Measurements from ENCODE around the gene FAM221B. TPM values are rescaled to one million over a fixed set of nuclear protein-coding genes. Genes with fewer than 3 reads are reported as not detected.
A peak's percentile ranks its signal among the peaks of the same experiment; 100 is the strongest.

The FAM221B gene
- total and polyA plus RNA-seq, 2 of the 4 experiments (the other 2 are of a cell fraction): not detected

DNA sequence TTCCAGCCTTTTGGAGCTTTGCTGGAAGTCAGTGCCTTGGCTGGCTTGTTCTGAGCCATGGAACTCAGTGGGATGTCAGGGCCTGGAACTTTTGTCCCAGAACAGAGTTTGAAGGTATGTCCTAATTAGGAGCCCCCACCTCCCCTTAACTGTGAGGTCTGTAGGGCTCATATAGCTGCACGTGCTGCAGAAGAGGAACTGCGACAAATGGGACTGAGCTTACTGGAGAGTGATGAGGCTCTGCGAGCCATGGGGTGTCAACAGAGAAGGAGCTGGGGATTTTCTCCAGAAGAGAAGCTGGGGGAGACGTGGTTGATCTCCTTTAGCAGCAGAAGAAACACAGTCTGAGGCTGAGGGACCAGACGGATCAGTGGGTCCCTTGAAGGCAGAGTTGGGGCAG, 11.4 kb upstream of the FAM221B start:
- Histone ChIP-seq H2AFZ (replicated peaks; ENCODE audit: low read length, poor library complexity) (no peak overlapping the region), H3K9me1 (ENCODE audit: insufficient read depth, low read length) (peaks cover 10% of the 10 kb centered on the region), H2BK120ac (ENCODE audit: low read depth, low read length) (no peak overlapping the region), H3K23ac (ENCODE audit: low read depth, low read length) (no peak overlapping the region), H3K27me3 (ENCODE audit: control insufficient read depth, insufficient read depth, low read length) (no peaks in the 10 kb centered on the region), H3K4ac (ENCODE audit: low read depth, low read length) (no peak overlapping the region), H4K20me1 (ENCODE audit: insufficient read depth, low read length) (peaks cover 9% of the 10 kb centered on the region; the same call in 1 of the 2 replicates), H3K4me3 (ENCODE audit: insufficient read depth, low read depth, low read length) (no peak overlapping the region), H3K36me3 (ENCODE audit: control insufficient read depth, insufficient read depth, low read length) (peaks cover 2% of the 10 kb centered on the region; the same call in 1 of the 2 replicates), H3K56ac (ENCODE audit: extremely low read depth, insufficient read depth, low read length) (no peak overlapping the region), H3K79me1 (ENCODE audit: low read depth in 1 of 2, low read length in 2 of 2) (no peaks in the 10 kb centered on the region), H2BK5ac (ENCODE audit: low read depth, low read length, poor library complexity, severe bottlenecking) (no peak overlapping the region), H3K9ac (ENCODE audit: low read depth, low read length) (no peak overlapping the region), H4K5ac (ENCODE audit: low read depth, low read length) (no peak overlapping the region), H3K9me3 (ENCODE audit: control insufficient read depth, insufficient read depth, low read length) (no peaks in the 10 kb centered on the region), H3K18ac (ENCODE audit: low read depth, low read length) (no peak overlapping the region), H2AK9ac (replicated peaks; ENCODE audit: low read depth, low read length, poor library complexity) (peak overlapping the region; percentile 45), H3K27ac (ENCODE audit: insufficient read depth, low read length) (no peak overlapping the region), H3K4me2 (ENCODE audit: low read depth, low read length) (no peak overlapping the region), H4K8ac (ENCODE audit: low read depth in 2 of 2, low read length in 2 of 2) (no peak overlapping the region), H3K14ac (replicated peaks; ENCODE audit: low read depth, low read length) (no peak overlapping the region), H4K91ac (ENCODE audit: insufficient read depth, low read depth, low read length) (no peak overlapping the region), H2BK20ac (ENCODE audit: low read depth, low read length) (no peak overlapping the region), H2BK15ac (ENCODE audit: low read depth, low read length) (no peak overlapping the region), H3K4me1 (ENCODE audit: control insufficient read depth, insufficient read depth, low read length) (peaks cover 8% of the 10 kb centered on the region), H2AK5ac (ENCODE audit: low read depth, low read length) (no peak overlapping the region)
- CTCF ChIA-PET: interaction anchor here (1.2 kb wide), 1 partner anchor 14 kb away, joined by 3 read pairs; no protein-coding TSS in a partner anchor
- POLR2A ChIA-PET (ENCODE audit: unreplicated experiment): no interaction called here
- intact Hi-C loops (cut with micrococcal nuclease): no loop called here
- ATAC-seq (ENCODE audit: low read depth) (no peak), DNase-seq (no peak)
- dilution Hi-C loops (cut with HindIII; ENCODE audit: low sequenced_read_pairs, unreplicated experiment): no loop called here
- in situ Hi-C loops (cut with MboI; ENCODE audit: low sequenced_read_pairs): no loop called here
- 83% methylated on average over 2 of the region's 5 CpGs; no CpG with 5 or more reads in 1 of the 2 experiments for WGBS, 2 experiments (ENCODE audit: extremely low coverage in 2 of 2, insufficient read length in 1 of 2)
- TF ChIP-seq, protein P1, sequence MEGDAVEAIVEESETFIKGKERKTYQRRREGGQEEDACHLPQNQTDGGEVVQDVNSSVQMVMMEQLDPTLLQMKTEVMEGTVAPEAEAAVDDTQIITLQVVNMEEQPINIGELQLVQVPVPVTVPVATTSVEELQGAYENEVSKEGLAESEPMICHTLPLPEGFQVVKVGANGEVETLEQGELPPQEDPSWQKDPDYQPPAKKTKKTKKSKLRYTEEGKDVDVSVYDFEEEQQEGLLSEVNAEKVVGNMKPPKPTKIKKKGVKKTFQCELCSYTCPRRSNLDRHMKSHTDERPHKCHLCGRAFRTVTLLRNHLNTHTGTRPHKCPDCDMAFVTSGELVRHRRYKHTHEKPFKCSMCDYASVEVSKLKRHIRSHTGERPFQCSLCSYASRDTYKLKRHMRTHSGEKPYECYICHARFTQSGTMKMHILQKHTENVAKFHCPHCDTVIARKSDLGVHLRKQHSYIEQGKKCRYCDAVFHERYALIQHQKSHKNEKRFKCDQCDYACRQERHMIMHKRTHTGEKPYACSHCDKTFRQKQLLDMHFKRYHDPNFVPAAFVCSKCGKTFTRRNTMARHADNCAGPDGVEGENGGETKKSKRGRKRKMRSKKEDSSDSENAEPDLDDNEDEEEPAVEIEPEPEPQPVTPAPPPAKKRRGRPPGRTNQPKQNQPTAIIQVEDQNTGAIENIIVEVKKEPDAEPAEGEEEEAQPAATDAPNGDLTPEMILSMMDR (conservative IDR thresholded peaks at IDR 0.05; ENCODE audit: low read depth, low read length): no peak
- no peak for TF ChIP-seq SMC3 (IDR thresholded peaks at IDR 0.05; ENCODE audit: low read depth, low read length)
- TF ChIP-seq POLR2A (IDR thresholded peaks at IDR 0.05; ENCODE audit: low read depth, low read length): no peak
- TF ChIP-seq MXI1 (IDR thresholded peaks at IDR 0.05; ENCODE audit: borderline replicate concordance, low read depth, low read length): no peak
- TF ChIP-seq CEBPB (IDR thresholded peaks at IDR 0.05; ENCODE audit: low read depth, low read length): no peak
- no peak for TF ChIP-seq NFE2L2 (IDR thresholded peaks at IDR 0.05; ENCODE audit: low read depth, low read length)
- TF ChIP-seq MAFK (IDR thresholded peaks at IDR 0.05; ENCODE audit: low read depth, low read length): no peak
- no peak for TF ChIP-seq BHLHE40 (IDR thresholded peaks at IDR 0.05; ENCODE audit: low read depth, low read length)
- TF ChIP-seq, protein P2, sequence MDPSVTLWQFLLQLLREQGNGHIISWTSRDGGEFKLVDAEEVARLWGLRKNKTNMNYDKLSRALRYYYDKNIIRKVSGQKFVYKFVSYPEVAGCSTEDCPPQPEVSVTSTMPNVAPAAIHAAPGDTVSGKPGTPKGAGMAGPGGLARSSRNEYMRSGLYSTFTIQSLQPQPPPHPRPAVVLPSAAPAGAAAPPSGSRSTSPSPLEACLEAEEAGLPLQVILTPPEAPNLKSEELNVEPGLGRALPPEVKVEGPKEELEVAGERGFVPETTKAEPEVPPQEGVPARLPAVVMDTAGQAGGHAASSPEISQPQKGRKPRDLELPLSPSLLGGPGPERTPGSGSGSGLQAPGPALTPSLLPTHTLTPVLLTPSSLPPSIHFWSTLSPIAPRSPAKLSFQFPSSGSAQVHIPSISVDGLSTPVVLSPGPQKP (IDR thresholded peaks at IDR 0.05; ENCODE audit: borderline replicate concordance, low read depth, low read length): no peak
- no peak for TF ChIP-seq RAD21 (IDR thresholded peaks at IDR 0.05; ENCODE audit: low read length)
- TF ChIP-seq, protein P3, sequence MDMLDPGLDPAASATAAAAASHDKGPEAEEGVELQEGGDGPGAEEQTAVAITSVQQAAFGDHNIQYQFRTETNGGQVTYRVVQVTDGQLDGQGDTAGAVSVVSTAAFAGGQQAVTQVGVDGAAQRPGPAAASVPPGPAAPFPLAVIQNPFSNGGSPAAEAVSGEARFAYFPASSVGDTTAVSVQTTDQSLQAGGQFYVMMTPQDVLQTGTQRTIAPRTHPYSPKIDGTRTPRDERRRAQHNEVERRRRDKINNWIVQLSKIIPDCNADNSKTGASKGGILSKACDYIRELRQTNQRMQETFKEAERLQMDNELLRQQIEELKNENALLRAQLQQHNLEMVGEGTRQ (IDR thresholded peaks at IDR 0.05; ENCODE audit: low read depth, low read length): no peak
- TF ChIP-seq RCOR1 (IDR thresholded peaks at IDR 0.05; ENCODE audit: insufficient replicate concordance, low read length): no peak
- TF ChIP-seq FOS (IDR thresholded peaks at IDR 0.05; ENCODE audit: low read depth, low read length): no peak
- no peak for TF ChIP-seq MAZ (IDR thresholded peaks at IDR 0.05; ENCODE audit: borderline replicate concordance, low read depth, low read length)
- no peak for TF ChIP-seq RFX5 (IDR thresholded peaks at IDR 0.05; ENCODE audit: low read depth, low read length)
- BruUV-seq (replicated peaks): no TSS peak
